HG02571 (cell line): ENCODE results near the gene TLL1.

Experiments used
- ATAC-seq: cut with Tn5 transposase; IDR thresholded peaks from one replicate; pipeline ENCODE4 v1.9.1; 2021; ENCODE audit warnings: mild to moderate bottlenecking, moderate library complexity; ENCODE audit not compliant: unreplicated experiment

The TLL1 gene

DNA sequence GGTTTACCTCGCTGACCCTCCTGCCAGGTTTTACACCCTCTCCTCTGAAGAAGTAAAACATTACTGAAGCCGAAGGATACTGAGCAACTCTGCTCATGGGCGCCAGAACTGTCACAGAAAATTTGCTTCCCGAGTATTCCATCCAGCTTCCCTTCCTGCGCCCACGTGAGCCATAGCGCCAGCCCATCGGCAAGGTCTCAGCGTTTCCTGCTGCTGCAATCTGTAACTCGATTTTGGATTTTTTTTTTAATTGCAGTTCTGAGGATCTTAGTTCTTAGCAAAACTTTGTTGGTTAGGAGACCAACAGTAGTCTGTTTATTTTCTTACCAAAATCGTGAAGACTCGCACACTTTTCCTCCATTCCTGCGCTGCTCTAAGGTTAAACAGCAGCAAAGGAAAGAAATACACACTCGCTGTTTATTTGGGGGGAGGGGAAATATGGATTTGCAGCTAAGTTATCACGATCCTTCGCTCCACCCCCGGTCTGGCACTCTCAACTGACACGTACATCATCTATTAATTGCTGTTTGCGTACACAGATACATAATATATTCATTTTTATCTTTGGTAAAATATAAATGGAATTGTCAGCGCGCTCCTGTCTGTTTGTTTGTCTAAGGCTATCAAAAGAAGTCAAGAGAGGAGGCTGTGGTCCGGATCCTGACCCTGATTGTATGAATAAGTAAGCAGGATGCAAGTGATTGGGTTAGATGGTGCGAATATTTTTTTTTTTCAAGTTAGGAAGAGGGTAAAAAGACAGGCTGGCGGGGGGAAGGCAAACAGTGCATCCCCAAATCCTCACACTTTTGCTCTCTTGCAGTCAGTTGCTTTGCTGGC is at the start of gene TLL1:
TSS of gene TLL1 (plus strand) at position 777 of the 837 bp plus-strand sequence. CDS start 668 bp downstream, outside the sequence.
- ATAC-seq: no peak

- ATAC-seq: no peak
Observed at GRCh38 chr4:165826166-165826565, 46.9 kb upstream of the TLL1 start.

DNA sequence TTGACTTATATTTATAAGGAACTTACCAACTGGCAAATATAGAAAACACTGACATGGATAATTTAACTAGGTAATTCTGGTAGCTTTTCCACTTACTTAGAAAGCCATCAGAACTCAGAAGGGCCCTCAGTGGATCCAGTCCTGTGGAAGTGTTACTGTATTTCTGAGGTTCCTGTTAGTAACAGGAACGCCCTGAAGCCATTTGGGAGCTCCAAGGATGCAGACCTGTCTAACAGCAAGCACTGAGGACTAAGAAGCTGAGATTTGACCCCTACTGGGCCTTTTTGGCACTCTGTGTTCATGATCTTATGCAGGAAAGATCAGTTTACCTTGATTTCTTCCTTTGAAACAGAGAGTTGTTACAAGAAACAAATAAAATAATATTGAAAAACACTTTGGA is 46.0 kb upstream of the TLL1 start:
- ATAC-seq: no peak

DNA sequence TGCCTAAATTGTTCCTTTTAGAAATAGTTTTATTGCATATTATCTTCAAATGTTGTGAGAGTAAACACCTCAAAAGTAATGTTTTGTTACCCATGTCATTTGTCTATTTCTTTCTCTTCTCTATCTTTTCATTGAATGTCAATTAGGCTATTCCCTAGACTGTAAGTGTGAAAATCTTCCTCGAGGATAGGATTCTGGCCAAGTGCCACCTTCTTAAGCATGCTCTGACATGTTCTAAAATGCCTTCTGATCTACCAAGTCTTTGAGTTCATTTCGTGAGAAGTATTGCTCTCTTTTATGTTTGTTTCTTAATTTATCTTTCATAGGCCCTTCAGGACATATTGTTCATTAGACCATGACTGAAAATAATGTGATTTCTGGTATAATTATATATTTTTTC is 44.1 kb upstream of the TLL1 start:
- ATAC-seq: no peak

GRCh38 chr4:165834116-165834515 is 38.9 kb upstream of the TLL1 start:
- no peak for ATAC-seq

DNA sequence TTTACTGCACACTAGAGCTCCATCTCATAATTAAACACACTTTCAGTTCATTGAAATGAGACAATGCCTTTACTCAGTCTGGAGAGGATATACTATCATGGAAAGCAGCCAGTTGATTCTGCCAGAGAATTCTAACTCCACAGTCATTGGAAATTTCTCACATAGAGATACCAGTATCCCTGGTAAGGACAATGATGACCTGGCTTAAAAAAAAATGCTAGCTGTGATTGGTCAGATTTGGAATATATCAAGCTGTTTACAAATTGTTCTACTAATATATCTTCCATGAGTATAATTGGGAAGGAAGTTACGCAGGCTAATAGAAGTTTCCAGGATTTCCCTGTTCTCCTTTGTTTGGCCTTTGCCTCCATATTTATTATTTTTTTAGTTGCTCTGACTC is 34.5 kb upstream of the TLL1 start:
- no peak for ATAC-seq

DNA sequence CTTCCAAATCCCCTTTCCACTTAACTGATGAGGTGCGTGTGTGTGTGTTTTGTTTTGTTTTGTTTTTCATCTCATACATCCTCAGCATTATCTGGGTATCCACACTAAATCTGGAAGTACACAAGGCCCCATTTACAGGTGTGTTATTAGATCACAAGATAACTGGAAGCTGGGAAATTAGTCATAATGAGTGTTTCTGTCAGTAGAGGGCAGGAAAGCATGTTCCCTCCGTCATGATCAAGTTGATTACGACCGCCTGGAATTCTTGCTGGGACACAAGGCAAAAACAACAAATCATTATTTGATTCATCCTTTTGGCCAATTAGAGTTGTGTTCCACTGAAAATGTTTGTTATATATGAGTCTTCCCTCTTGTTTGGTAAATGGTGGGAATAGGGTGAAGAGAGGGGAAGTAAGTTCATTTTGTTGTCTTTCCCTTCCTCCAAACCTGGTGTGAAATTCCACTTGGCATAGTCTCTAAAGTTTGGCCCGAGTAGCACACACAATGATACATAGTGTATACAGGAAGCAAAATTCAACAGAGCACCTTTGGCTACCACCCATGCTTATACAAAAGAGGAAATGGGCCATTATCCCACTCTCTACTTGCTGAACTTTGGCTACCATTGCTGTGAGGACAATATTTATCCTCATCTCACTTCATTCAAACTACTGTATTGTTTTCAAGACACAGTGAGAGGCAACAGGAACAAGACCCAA is 33.3 kb upstream of the TLL1 start:
- ATAC-seq: no peak

DNA sequence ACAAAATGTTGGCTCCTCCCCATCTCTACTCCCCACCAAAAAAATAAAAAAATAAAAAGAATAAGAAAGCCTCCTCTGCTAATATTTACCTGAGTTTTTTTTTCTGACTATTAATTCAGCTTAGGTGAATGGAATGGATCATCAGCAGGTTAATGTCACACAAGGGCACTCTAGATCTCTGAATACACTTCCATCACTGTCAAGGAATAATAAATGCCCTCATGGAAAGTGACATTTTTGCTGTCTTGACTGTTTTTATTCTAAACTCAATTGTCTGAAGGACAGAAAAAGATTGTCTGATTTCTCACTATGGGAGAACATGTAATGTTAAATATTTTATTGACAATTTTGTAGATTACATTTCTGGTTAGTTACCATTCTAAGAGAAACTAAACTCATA is 30.4 kb upstream of the TLL1 start:
- ATAC-seq: no peak

DNA sequence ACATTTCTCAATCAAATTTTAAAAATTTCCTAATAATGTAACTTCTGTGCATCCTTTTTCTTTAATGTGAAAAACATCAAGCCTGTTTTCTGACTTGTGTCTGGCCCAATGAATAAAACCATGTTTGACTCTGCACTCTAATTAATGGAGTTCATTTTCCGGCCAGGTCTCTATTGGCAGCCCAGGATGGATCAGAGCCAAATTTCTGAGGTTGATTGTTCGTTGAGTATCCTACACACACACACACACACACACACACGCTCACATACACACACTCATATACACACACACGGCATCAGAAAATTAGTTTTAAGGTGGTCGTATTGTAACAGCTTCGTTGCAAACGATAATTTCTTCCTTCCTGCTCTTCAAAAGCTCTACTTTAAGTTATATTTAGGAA is 28.9 kb upstream of the TLL1 start:
- ATAC-seq: no peak

- no peak for ATAC-seq
Observed at GRCh38 chr4:165851256-165851655, 21.8 kb upstream of the TLL1 start.

DNA sequence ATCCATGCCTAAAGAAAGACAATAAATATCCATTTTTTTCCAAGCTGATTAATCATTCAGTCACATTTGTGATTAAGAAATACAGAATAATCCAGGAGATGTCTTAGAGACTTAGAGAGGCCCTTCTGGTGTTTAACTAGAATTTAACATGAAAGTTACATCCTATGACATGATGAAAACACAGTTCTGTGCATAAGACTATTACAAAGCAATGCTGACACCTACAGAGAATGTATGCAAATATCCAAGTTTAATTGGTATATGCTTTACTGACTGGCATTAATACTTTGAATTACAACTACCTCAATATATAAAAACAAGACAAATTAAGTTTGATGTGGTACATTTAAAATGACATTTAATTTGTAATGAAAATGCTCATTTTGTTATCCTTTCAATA is 17.8 kb upstream of the TLL1 start:
- no peak for ATAC-seq

GRCh38 chr4:165861363-165861762 is 11.7 kb upstream of the TLL1 start:
- no peak for ATAC-seq

- no peak for ATAC-seq
Observed at GRCh38 chr4:165864271-165864670, 8.8 kb upstream of the TLL1 start.

GRCh38 chr4:165866019-165866650 is 6.9 kb upstream of the TLL1 start:
- no peak for ATAC-seq

GRCh38 chr4:165867961-165868360 is 5.1 kb upstream of the TLL1 start:
- ATAC-seq: no peak

DNA sequence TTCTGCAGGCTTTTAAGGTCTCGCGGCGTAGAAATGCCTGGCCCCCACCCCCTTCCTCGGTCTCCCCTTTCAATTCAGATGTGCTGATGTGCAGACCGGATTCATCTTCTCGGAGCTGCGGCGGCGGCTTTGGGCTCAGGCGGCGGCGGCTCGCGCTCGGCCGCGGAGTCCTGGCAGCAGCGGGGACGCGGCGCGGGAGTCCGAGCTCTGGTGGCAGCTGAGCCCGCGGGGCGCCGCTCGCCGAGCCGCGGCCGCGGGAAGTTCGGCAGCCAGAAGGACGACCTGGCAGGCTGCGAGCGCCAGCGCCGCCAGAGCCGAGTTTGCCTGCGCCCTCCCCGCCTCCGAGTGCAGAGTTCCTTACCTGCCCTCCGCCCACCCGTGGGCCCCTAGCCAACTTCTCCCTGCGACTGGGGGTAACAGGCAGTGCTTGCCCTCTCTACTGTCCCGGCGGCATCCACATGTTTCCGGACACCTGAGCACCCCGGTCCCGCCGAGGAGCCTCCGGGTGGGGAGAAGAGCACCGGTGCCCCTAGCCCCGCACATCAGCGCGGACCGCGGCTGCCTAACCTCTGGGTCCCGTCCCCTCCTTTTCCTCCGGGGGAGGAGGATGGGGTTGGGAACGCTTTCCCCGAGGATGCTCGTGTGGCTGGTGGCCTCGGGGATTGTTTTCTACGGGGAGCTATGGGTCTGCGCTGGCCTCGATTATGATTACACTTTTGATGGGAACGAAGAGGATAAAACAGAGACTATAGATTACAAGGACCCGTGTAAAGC is 448 bp downstream of the TLL1 start:
- no peak for ATAC-seq

DNA sequence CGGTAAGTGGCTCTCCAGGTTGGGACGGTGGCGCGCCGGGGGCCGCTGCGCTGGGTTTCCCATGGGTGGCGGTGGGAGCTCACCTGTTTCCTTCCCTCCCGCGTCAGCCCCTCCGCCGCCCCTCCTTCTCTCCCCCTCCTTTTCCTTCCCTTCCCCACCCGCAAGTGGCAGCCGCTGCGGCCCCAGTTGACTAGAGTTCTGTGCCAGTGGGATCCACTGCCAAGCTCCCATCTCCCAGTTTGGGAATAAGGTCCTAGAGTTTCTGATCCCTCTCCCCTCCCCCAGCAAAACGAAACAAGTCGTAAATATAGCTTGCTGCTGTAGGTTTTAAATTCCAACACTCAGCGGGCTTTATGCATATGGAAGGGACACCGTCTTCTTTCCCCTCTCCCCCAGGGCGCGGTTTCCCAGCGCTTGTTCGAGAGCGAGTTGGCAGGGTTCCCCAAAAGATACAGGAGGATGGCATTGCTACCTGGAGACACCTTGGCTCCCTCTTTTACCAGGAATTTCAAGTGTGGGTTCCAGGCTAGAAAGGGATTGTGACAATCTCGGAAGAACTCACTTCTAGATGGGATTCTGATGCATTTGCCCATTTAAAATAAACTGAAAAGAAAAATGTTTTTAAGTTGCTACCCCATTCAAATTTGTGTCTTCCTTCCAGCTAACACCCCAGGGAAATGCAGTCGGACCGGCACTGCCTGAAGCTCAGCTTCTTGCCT is 1.2 kb downstream of the TLL1 start:
- ATAC-seq: no peak

- no peak for ATAC-seq
Observed at GRCh38 chr4:165874791-165875371, 1.8 kb downstream of the TLL1 start.

GRCh38 chr4:165875446-165875845 is 2.4 kb downstream of the TLL1 start:
- ATAC-seq: no peak

- ATAC-seq: no peak
Observed at GRCh38 chr4:165877286-165877685, 4.2 kb downstream of the TLL1 start.
